ENCODE measurements around the gene PHACTR3.
A peak's percentile ranks its signal among the peaks of the same experiment; 100 is the strongest.
"Not testable (repeated sequence)": the region's sequence is repeated elsewhere in the genome, so short reads cannot be mapped to it uniquely, and the experiment has no call there.

PHACTR3 gene

DNA sequence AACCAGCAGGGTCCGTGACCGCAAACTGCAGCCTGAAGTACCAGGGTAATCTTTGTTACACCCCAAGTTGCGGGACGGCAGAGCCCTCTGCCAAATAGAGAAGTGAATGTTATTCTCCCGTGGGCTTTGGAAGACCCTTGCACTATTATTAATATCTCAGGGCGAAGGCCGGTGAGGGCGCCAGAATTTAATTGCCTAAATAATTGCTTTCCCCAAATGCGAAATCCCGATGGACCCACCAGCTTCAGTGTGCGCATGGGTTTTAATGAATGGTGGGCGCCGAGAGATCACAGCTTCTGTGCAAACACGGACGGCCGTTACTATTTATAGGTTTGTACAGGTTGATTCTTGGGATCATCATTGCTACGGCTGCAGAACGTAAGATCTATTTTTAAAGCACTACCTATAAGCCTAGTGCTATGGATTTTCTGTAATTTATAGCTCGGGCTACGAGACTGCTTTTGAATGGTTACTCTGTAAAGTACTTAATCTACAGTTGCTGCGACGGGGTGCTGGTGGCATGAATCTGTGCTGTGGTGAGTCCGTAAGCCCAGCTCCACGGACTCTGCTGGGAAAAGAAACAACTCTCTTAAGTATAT, 15.2 kb upstream of the PHACTR3 start:
- DNase-seq, result no peak

DNA sequence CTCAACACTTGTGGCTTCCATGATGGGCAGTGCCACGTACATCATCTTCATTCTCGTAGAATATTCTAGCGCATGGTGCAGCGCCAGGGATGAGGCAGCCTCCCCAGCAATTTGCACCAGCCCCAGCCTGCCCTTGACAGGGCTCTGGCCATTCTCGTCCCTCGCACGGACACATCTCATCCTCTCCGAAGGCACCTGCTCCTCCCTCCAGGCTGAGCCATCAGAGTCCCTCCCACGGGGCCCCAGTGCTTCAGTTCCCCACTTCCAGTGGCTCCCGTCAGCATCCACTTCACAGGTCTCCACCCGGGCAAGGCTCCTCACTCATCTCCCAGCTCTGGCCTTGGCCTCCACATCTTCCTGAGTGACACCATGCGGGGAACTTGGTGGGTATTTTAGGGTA, 13.3 kb upstream of the PHACTR3 start:
- DNase-seq, result no peak

DNA sequence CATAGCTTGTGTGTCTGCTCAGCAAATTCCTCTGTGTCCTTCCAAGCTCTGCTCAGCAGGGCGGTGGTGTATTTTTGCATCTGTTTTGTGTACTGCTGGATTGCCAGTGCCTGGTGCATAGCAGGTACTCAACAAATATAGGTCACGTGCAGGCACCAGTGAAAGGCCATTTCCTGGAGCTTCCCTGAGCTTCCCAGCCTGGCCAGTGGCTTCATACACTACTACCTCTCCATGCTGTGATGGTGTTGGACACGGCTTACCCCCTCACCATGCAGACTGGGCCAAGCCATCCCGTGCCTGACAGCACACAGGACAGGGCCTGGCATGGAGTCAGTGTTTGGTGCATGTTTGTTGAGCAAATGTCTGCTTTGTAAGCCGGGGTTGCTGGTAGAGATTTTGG, 7.7 kb upstream of the PHACTR3 start:
- no peak for DNase-seq

DNA sequence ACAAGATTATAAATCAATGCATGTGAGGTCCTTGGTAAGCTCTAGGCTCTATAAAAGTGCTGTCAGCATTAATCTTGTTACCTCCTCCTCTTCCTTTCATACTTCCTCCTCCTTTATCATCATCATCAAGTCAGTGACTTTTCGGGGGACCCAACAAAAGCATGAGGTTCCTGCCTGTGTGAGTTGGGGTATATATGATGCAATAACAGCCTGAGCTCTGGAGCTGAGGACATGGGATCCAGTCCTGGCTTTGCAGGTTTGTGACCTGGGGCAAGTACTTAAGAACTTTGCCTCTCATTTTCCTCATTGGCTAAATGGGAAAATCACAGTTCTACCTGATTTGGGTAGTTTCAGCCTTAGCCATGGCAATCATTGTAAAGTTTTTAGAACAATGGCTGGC, 7.1 kb upstream of the PHACTR3 start:
- no peak for DNase-seq

DNA sequence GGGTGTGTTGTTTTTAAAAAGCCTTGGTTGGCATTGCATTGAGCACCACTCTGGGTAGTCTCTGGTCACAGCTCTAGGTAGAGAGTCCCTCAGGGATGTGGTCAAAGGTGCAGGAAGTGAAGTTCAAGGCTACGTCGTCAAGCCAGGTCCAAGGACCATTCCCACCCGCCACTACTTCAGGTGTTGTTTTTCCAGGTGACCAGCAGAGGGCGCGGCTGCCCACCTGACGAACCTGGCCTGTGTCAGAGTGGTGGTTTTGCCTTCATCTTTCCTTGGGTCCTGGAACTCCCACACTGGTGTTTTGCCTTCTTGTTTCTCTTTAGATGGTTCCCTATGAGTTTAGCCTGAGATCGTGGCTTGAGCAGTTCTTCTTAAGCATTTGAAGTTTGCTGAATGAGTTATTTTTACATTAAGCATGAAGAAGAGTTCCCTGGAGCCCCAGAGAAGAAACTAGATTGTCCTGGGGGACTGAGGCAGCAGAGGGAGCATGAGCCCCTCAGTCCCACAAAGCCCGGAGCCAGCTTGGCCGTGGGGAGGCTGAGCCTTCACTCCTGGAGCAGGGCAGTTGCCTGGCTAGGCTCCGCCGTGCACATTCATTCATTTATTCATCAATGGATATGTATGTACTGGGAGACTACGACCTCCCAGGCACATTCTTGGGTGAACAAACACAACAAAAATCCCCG, 5.6 kb upstream of the PHACTR3 start:
- peak; percentile 74 for DNase-seq

DNA sequence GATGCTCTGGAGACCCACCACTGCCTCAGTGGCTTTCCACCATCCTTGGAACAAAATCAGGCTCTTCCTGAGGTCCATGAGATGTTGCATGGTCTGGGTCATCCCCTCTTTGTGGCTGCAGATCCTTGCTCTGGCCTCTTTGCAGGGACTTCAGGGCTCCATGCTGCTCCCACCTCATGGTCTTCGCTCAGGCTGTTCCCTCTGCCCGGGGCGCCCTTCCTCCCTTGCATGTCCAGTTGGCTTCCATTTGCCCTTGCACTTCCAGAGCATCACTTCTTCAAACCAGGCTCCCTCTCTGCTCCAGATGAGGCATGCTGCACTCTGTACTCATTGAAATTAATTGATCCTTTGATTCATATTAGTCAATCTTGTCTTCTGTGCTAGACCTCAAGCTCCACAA, 4.4 kb upstream of the PHACTR3 start:
- no peak for DNase-seq

DNA sequence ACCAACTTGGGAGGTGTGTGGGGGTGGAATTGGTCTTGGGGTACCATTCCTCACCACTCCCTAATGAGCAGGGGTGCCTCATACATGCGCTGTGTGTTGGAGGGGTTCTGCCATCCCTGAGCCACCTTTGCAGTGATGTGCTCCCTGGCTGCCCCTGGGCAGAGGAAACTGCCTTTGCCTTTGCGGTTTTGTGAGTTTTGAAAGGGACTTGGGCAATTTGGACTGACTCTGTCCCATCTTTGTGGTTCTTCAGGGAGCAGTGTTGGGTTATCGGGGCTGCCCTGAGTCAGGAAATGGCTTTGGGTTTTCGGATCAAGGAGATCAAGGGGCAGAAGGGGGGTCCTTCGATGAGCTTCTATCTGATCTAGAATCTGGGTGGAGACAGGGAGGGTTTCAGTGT, 3.9 kb upstream of the PHACTR3 start:
- DNase-seq, result no peak

DNA sequence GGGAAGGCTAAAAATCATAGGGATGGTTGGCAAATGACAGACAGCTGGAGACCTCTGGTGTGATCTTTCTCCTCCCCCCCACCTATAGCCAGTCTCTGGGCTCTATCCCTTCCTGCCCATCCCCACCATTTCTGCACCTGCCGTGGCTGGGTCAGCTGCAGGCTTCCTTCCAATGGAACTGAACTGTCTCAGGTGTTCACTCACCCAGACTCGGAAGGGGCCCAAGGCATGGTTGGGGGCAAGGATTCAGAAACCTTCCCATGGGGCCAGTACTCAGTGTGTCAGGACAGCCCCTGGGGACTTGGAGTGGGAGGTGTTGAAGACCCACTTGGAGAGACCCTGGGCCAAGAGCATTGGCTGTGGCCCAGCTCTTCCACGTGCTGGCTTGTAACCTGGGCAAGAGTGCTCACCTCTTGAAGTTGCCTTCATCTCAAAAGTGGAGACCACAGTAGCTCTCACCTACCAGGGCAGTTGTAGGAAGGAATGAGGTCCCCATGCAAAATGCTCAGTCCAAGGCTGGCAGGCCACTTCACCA, 1.7 kb upstream of the PHACTR3 start:
- DNase-seq, result no peak

DNA sequence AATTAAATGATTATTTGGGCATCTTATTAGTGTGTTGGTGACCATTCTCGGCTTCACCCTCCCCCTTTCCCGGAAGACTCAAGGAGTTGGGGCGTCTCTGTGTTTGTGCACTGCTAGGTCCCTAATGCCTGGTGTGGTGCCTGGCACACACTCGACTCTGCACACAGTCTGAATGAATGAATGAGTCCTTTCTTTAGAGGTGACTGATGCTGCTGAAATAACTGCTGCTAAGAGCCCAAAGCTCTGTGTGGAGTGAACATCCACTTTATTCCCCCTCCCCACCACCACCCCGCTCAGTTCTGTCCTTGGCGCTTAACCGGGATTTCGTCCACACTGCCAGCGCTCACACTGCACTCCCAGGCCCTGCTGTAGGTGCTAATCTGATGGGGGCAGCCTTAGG, 1.2 kb upstream of the PHACTR3 start:
- DNase-seq, result no peak

DNA sequence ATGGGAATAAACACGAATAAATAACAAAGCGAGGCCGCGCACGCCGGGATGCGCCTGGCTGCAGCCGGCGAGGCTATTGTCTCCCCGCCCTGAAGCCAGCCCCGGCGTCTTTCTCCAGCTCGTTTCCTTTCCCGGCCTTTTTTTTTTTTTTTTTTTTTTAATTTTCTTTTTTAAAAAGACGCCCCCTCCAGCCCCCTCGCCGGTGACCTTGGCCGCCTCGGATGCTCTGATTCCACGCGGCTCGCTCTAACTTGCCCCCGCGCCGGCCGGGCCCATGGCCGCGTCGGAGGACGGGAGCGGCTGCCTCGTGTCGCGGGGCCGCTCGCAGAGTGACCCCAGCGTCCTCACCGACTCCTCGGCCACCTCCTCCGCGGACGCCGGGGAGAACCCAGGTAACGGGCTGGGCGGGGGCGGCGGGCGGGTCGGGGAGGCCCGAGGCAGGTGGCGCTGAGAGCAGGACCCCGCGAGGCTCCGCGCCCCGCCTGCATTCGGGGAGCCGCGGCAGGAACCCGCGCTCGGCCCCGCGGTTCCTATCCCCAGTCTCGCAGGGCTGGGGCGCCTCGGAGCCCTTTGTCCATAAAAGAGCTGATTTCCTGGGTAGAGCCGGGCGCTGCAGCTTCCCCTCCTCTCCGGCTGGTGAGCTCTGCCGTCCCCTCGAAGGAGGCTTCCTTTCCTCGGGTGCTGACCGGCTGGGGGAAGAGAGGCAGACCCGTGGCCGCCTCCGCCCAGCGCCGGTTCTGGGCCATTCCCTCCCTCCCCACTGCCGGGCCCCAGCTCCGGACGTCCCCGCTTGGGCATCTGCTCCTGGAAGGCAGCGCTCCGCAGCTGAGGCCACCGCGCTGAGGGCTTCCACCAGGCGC, 631 bp downstream of the PHACTR3 start:
- no peak for DNase-seq

DNA sequence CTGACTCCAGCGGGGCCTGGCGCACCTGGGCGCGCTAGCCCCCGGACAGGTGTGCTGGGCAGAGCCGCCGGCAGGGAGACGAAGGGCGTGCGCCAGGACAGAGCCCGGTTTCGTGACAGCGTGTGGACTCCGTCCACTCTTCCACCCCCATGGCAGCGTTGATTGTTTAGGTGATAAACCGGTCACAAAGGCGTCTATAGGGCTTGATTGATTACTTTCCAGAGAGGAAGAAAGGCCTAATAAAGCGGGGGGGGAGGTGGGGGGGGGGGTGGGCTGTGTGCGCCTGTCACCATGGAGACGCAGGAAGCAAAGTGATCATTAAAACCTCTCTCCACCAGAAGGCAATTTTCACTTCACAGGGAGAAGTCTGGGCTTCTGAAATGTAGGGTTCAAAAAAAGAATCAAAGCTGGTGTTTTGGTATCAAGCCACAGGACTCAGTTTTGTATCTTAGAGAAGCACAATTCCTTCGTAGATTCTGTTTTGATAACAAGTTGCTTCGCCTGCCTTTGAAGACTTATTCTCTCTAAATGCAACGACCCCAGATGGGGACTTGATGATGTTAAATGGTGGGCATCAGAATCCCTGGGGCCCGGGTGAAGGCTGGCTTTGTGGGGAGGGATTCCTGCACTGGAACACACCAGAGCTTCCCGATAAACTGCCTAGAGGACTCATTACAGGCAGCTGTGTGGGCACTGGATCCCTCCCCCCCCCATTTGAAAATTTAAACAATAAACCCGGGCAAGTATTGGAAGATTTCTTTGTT, 1.4 kb downstream of the PHACTR3 start:
- DNase-seq, result no peak

DNA sequence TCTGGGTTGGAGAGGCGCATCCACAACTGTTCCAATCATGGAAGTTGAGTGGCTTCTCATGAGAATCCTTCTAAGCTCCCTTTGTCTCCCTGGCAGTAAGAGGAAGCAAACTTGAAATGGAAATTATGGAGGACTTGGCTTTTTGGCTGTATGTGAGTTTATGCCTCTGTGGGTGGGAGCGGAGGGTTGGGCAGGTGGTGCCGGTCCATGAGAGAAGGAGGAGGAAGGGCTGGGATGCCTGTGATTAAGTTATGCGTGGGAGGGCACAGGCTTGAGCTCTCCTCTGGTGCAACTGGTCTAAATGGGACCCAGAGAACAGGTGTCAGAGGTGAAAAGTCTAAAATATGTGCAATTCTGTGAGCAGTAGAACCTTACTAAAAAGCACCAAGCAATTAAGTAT, 2.2 kb downstream of the PHACTR3 start:
- DNase-seq, result no peak

DNA sequence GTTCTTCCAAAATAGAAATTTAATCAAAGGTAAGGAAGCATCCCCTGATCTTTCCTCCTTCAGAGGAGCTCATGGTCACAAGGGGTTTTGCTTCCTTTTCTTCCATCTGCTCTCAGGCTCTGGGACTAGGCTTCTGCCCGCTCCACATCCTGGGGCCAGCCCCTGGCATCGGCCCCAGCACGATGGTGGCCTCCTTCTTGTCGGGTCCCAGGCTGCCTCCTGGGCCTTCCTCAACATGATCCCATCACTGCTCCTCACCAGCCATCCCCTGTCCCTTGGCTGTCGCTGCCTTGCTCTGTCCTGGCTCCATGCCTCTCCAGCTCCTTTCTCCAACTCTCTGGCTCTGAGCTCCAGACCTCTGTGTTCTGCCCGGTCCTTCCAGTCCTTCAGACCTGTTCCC, 4.1 kb downstream of the PHACTR3 start:
- no peak for DNase-seq

DNA sequence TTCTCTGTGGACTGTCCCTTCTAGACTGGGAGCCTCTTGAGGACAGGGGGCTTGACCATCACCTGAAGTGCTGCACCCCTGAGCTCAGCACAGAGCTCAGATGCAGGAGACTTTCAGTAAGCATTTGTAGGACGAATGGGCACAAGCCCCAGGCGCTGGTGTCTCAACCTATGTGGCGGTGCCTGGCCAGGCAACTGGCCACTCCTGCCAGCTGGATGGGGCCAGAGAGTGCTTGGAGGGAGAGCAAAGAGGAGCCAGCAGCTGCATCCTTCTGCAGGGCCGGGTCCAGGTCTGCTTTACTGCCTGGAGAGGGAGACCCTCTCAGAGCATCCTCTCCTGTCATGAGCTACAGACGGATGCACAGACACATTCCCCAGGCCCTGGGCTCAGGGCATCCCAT, 4.5 kb downstream of the PHACTR3 start:
- DNase-seq, result no peak

DNA sequence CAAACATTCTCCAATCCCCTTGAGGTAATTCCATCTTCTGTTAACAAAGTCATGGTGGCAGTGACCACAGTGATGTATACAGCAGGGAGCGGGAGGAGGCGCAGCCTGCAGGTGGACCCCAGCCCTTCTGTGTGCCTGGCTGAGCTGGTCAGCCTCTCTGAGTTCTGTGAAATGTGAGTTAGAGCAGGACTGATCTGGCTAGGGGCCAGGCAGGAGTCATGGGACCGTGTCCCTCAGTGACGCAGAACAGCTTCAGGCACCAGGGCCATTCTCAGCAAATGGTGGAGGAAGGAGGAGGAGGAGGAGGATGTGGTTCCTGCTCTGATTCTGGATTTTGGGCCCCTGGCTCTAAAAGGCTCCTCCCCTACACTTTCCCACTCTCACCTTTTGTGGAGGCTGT, 6.9 kb downstream of the PHACTR3 start:
- DNase-seq, result no peak

DNA sequence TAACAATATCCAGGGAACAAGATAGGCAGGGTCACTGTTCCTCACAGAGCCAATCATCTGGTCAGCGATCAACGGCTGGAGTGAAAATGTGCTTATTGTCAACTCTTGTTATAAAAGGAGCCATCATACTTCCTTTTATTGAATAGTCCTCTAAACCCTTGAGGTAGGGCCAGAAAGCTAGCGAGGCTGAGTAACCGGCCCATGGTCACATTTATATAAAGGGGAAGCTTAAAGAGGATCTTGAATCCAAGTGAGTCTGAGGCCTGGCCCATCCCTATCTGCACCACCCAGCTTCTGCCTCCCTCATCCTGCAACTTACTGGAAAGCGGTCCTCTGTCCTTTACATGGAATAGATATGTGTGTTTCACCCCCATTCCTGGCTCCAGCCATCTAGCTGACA, 9.5 kb downstream of the PHACTR3 start:
- no peak for DNase-seq

DNA sequence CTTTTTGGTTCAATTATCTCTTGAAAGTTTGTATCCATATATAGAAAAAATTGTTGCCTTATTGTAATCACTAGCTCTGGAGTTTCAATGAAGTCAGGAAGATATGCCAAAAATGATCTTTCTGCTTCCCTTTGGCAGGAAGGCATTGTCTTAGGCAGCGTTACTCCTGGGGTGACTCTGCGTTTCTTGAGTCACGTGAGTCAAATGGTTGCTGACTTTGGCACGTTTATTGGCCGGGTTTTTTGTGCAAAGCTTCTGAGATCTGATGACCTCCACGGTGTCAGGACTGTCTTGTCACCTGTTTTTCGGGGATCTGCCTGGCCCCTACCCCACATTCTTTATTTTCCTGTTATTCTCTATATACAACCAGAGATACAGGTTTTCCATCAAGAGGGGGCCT, 10.4 kb downstream of the PHACTR3 start:
- DNase-seq, result no peak

DNA sequence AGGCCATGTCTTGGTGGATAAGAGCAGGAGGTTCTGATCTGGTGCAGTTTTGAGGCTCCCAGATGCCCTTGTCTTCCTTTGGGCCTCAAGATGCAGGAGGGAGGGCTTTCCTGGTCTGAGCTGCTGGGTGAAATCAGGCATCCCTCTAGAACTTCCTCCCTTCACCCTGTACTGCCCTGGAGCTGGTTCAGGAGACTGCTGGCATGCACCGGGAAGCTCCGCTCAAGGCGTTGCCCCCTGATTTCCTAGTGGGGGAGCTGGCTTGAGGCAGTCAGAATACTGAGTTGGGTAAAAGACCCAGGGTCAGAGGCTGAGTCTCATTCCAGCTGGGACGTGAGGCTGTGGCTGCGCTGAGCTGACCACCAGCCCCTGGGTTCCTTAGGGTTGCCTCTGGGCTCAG, 12.0 kb downstream of the PHACTR3 start:
- DNase-seq, result no peak

DNA sequence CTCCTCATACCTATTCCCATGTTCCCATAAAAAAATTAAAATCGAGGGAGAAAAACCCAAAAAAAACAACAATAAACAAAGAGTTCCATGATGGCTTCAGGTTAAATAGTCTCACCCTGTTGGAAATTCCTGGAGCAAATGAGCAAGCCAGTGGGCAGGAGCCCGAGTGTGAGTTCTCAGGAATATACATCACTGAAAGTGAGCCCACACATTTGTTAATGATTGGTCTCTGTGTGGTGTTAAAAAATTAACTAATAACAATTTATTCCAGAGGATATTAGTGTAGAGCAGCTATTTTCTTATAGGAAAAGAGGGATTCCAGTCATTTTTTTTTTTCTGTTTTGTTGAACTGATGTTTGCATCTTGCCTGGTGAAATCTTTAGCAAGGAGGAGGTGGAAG, 12.9 kb downstream of the PHACTR3 start:
- DNase-seq, result no peak

DNA sequence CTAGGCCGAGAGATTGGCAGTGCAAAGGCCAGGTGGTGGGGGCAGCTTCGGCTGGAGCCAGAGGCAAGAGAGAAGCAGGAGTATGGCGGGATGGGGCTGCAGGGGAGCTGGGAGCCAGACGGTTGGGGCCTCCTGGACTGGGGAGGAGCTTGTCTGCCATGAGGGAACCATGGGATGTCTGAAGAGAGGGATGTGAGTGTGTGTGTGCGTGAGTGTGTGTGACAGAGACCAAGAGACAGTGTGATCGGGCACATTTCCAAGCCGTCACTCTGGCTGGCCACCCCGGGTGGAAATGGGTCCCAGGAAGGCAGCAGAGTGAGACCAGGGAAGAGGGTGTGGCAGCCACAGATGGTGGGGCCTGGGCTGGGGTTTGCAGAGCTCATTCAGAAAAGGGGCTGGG, 13.8 kb downstream of the PHACTR3 start:
- no peak for DNase-seq

DNA sequence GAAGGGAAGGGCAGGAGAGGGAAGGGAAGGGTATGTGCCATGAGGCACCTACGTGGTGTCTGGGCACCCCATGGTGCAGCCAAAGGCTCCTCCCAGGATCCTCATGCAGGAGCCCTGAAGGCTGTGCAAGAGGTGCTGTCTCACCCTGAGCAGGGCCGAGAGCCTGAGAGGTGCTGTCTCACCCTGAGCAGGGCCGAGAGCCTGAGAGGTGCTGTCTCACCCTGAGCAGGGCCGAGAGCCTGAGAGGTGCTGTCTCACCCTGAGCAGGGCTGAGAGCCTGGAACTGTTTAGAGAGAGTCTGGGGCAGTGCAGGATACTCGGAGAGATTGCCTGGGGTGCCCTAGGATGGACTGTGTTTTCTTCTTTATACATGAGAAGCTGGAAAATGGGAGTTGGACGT, 14.2 kb downstream of the PHACTR3 start:
- not testable (repeated sequence) for DNase-seq

DNA sequence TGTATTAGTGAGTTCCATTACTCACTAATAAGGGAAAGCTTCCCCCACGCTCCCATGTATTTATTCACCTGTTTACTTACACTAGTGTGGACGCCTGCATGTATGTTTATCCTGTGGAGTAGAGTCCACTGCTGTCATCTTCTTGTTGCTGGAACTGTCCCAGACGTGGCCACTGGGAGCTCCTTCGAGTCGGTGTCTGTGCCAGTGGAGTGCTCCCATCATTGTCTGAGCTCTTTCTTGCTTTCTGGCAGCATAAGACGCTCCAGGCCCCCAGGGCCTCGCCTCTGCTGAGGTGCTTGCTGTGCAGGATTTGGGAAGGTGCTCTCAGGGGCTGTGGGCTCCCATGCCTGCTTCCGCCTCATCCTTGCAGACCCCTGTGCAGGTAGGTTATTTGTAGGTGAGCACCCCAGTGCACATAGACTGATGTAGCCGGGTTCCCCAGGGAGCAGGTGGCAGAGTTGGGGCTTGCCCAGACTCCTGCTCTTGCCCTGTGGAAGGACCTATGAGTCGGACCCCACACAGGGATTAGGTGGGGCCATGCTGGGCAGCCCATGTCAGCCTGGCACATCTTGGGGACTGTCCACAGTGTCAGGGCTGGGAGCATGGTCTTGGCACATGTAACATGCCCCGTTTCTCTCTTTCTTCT, 16.6 kb downstream of the PHACTR3 start:
- DNase-seq, result no peak

DNA sequence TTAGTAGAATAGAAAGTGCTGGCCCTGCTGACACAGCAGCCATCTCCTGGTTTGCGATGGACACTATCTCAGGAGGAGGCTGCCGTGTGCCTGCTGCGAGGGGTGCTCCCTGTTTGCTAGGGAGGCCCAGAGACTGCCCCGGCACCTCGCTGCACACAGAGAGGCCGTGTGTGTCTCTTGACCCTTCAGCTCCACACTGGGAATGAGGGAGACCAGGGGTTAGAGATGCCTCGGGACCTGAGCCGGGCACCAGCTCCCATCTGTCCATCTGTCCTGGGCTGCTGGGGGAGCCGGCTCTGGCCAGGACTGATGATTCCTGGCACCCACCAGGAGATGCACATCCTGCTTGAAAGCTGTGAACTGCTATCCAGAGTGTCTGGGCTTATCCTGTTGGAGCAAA, 18.2 kb downstream of the PHACTR3 start:
- no peak for DNase-seq
